Measurements from ENCODE around the gene CELF3. TPM values are rescaled to one million over a fixed set of nuclear protein-coding genes. Genes with fewer than 3 reads are reported as not detected.

Gene CELF3
- total RNA-seq, 1 donor = not detected

- TF ChIP-seq CTCF (IDR thresholded peaks at IDR 0.05; ENCODE audit: insufficient read depth, low read depth, low read length) = no peak
- no peak overlapping the region for H3K4me3 ChIP-seq (ENCODE audit: low read depth, low read length)
These were observed 54.9 kb downstream of the CELF3 start for GRCh38 chr1:151661751-151662150.

GRCh38 chr1:151655371-151655770 is 61.2 kb downstream of the CELF3 start:
- no peak for TF ChIP-seq CTCF (IDR thresholded peaks at IDR 0.05; ENCODE audit: insufficient read depth, low read depth, low read length)
- H3K4me3 ChIP-seq (ENCODE audit: low read depth, low read length) = no peak overlapping the region
- DNase-seq (ENCODE audit: low read depth) = peak; percentile 26

More at GRCh38 chr1:151661751-151662150, 54.9 kb downstream of the CELF3 start:
- DNase-seq (ENCODE audit: low read depth) = no peak

DNA sequence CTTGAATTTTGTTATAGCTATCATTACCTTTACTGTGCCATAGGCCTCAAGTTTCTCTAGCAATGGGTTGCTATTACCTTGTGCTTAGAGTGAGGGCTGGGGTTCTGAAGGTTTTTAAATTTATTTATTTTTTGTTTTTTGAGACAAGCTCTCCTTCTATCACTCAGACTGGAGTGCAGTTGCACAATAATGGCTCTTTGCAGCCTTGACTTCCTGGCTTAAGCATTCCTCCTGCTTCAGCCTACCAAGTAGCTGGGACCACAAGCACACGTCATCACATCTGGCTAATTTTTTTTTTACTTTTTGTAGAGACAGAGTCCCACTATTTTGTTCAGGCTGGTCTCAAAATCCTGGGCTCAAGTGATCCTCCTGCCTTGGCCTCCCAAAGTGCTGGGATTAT is 63.2 kb downstream of the CELF3 start:
- no peak overlapping the region for H3K4me3 ChIP-seq (ENCODE audit: low read depth, low read length)
- peak; percentile 85 for DNase-seq (ENCODE audit: low read depth)
- no peak for TF ChIP-seq CTCF (IDR thresholded peaks at IDR 0.05; ENCODE audit: insufficient read depth, low read depth, low read length)

Small RNA genes lying within 50 kb of the gene (small RNA-seq; reads per million reads assigned to genes)
- gene RNU6-662P = not detected

Other genes starting within 250 kb of the CELF3 start
- gene CGN, start 205.4 kb downstream of the CELF3 start, total RNA-seq = under 0.01 TPM in 1 of 2 replicates, not detected in the other
- 16.8 and 32.8 TPM in 2 replicates for gene TUFT1, start 176.5 kb downstream of the CELF3 start, total RNA-seq
- gene SNX27, start 104.8 kb downstream of the CELF3 start, total RNA-seq = 26.7 and 34.5 TPM in 2 replicates
- 0.64 TPM in 1 of 2 replicates, not detected in the other for gene RIIAD1, start 4.7 kb upstream of the CELF3 start, total RNA-seq
- gene MRPL9, start 46.7 kb upstream of the CELF3 start, total RNA-seq = 91.5 and 95.7 TPM in 2 replicates
- 0.64 and 1.7 TPM in 2 replicates for gene TDRKH, start 73.7 kb upstream of the CELF3 start, total RNA-seq
- not detected in 2 replicates for gene LINGO4, start 88.6 kb upstream of the CELF3 start, total RNA-seq
- gene RORC, start 115.0 kb upstream of the CELF3 start, total RNA-seq = under 0.01 TPM in 1 of 2 replicates, not detected in the other
- not detected in 2 replicates for gene C2CD4D, start 123.0 kb upstream of the CELF3 start, total RNA-seq
- not detected in 2 replicates for gene THEM5, start 136.9 kb upstream of the CELF3 start, total RNA-seq
- gene THEM4, start 192.7 kb upstream of the CELF3 start, total RNA-seq = 9.1 and 9.7 TPM in 2 replicates

Data from fibroblast of villous mesenchyme (primary cell).